WTC11 (cell line): Measurements from ENCODE around the gene PPIC. TPM values are rescaled to one million over a fixed set of nuclear protein-coding genes. Genes with fewer than 3 reads are reported as not detected.

Experiments
- ATAC-seq: fragments of 200-7000 bp; cut with Tn5 transposase; 2 replicates; pipeline ENCODE4 v1.10.0; 2021; ENCODE audit warnings: mild to moderate bottlenecking, moderate library complexity
- CTCF ChIA-PET: fragments of 300-600 bp; sonication (Branson Sonifier 250); formaldehyde crosslinking; loops from one replicate; lab custom pipeline; 2021; ENCODE audit warnings: antibody characterized with exemption; lab: Charles Lee
- POLR2A ChIA-PET: fragments of 350-600 bp; sonication (Branson Sonifier 250); formaldehyde crosslinking; loops from one replicate; lab custom pipeline; 2021; ENCODE audit warnings: antibody characterized with exemption; lab: Charles Lee
- DNase-seq: peaks from one replicate; pipeline ENCODE4 v3.0.0; 2021; ENCODE audit warnings: low spot score
- H3K27ac Mint-ChIP-seq: 2 replicates; pipeline ENCODE4 v1.8.0; 2021; ENCODE audit warnings: mixed read lengths
- H3K27me3 Mint-ChIP-seq: 2 replicates; pipeline ENCODE4 v1.8.0; 2021; ENCODE audit warnings: low read depth, mild to moderate bottlenecking, moderate library complexity, mixed read lengths
- H3K36me3 Mint-ChIP-seq: 2 replicates; pipeline ENCODE4 v1.8.0; 2021; ENCODE audit warnings: mixed read lengths
- H3K4me1 Mint-ChIP-seq: 2 replicates; pipeline ENCODE4 v1.8.0; 2022; ENCODE audit warnings: mixed read lengths
- H3K4me3 Mint-ChIP-seq: 2 replicates; pipeline ENCODE4 v1.8.0; 2021; ENCODE audit warnings: mild to moderate bottlenecking, moderate library complexity, mixed read lengths
- H3K9me3 Mint-ChIP-seq: 2 replicates; pipeline ENCODE4 v1.8.0; 2021; ENCODE audit warnings: mixed read lengths
- EMX1 ChIP-seq: fragments of 250-450 bp; sonication (Bioruptor Pico); IDR thresholded peaks from 2 replicates; pipeline ENCODE4 v1.8.0; 2021; ENCODE audit warnings: mild to moderate bottlenecking
- JAZF1 ChIP-seq: fragments of 250-450 bp; sonication (Bioruptor Pico); IDR thresholded peaks from 2 replicates; pipeline ENCODE4 v1.9.0; 2021; ENCODE audit warnings: moderate library complexity, mild to moderate bottlenecking, inconsistent platforms
- KAT7 ChIP-seq: sonication (generic); formaldehyde crosslinking; IDR thresholded peaks from 2 replicates; pipeline ENCODE4 v1.8.1; 2023; ENCODE audit warnings: missing genetic modification reagents, mild to moderate bottlenecking, borderline replicate concordance
- MYBL2 ChIP-seq: sonication (generic); formaldehyde crosslinking; IDR thresholded peaks from 2 replicates; pipeline ENCODE4 v1.8.1; 2023; ENCODE audit warnings: mild to moderate bottlenecking, moderate library complexity, missing genetic modification reagents
- NFATC4 ChIP-seq: fragments of 250-450 bp; sonication (Bioruptor Pico); IDR thresholded peaks from 2 replicates; pipeline ENCODE4 v1.9.0; 2021; ENCODE audit warnings: mild to moderate bottlenecking
- OVOL2 ChIP-seq: fragments of 250-450 bp; sonication (Bioruptor Pico); IDR thresholded peaks from 2 replicates; pipeline ENCODE4 v1.9.0; 2021; ENCODE audit warnings: mild to moderate bottlenecking, borderline replicate concordance
- SOX15 ChIP-seq: fragments of 250-450 bp; sonication (Bioruptor Pico); IDR thresholded peaks from 2 replicates; pipeline ENCODE4 v1.9.0; 2021; ENCODE audit warnings: mild to moderate bottlenecking
- SP1 ChIP-seq: sonication (generic); formaldehyde crosslinking; conservative IDR thresholded peaks from 2 replicates; pipeline ENCODE4 v1.8.1; 2022; ENCODE audit warnings: missing genetic modification reagents
- TP53 ChIP-seq: sonication (generic); formaldehyde crosslinking; IDR thresholded peaks from 2 replicates; pipeline ENCODE4 v1.8.1; 2023; ENCODE audit warnings: mild to moderate bottlenecking, missing genetic modification reagents
- ZNF317 ChIP-seq: sonication (generic); formaldehyde crosslinking; IDR thresholded peaks from 2 replicates; pipeline ENCODE4 v1.8.1; 2023; ENCODE audit warnings: low read depth, mild to moderate bottlenecking, moderate library complexity, missing genetic modification reagents, borderline replicate concordance
- ZNF423 ChIP-seq: fragments of 250-450 bp; sonication (Bioruptor Pico); IDR thresholded peaks from 2 replicates; pipeline ENCODE4 v2.1.2; 2022; ENCODE audit warnings: mild to moderate bottlenecking, moderate library complexity
- total RNA-seq: library from RNA; stranded (reverse); gene quantifications from 3 replicates; pipeline ENCODE4 v1.2.3, GENCODE V29; 2021
- TF ChIP-seq, protein P1 (sequence below): sonication (generic); formaldehyde crosslinking; IDR thresholded peaks from 2 replicates; pipeline ENCODE4 v1.8.0; 2022; ENCODE audit warnings: mild to moderate bottlenecking, missing genetic modification reagents
- TF ChIP-seq, protein P2 (sequence below): fragments of 250-450 bp; sonication (Bioruptor Pico); IDR thresholded peaks from 2 replicates; pipeline ENCODE4 v1.9.0; 2021; ENCODE audit warnings: mild to moderate bottlenecking, borderline replicate concordance
- TF ChIP-seq, protein P3 (sequence below): sonication (generic); formaldehyde crosslinking; IDR thresholded peaks from 2 replicates; pipeline ENCODE4 v1.8.1; 2023; ENCODE audit warnings: mild to moderate bottlenecking, missing genetic modification reagents, moderate library complexity
- TF ChIP-seq, protein P4 (sequence below): sonication (generic); formaldehyde crosslinking; IDR thresholded peaks from 2 replicates; pipeline ENCODE4 v1.8.0; 2022; ENCODE audit warnings: mild to moderate bottlenecking, missing genetic modification reagents
- TF ChIP-seq, protein P5 (sequence below): sonication (generic); formaldehyde crosslinking; IDR thresholded peaks from 2 replicates; pipeline ENCODE4 v1.8.1; 2023; ENCODE audit warnings: mild to moderate bottlenecking, missing genetic modification reagents
- TF ChIP-seq, protein P6 (sequence below): fragments of 250-450 bp; sonication (Bioruptor Pico); IDR thresholded peaks from 2 replicates; pipeline ENCODE4 v1.9.0; 2021; ENCODE audit warnings: moderate library complexity, mild to moderate bottlenecking, inconsistent platforms, borderline replicate concordance
- TF ChIP-seq, protein P7 (sequence below): fragments of 250-450 bp; sonication (Bioruptor Pico); IDR thresholded peaks from 2 replicates; pipeline ENCODE4 v2.1.2; 2022; ENCODE audit warnings: mild to moderate bottlenecking, moderate library complexity
- TF ChIP-seq, protein P8 (sequence below): sonication (generic); formaldehyde crosslinking; IDR thresholded peaks from 2 replicates; pipeline ENCODE4 v1.8.1; 2023; ENCODE audit warnings: mild to moderate bottlenecking, missing genetic modification reagents

Gene PPIC
- total RNA-seq, 1 experiment from 2014 or later: 12.4 TPM

DNA sequence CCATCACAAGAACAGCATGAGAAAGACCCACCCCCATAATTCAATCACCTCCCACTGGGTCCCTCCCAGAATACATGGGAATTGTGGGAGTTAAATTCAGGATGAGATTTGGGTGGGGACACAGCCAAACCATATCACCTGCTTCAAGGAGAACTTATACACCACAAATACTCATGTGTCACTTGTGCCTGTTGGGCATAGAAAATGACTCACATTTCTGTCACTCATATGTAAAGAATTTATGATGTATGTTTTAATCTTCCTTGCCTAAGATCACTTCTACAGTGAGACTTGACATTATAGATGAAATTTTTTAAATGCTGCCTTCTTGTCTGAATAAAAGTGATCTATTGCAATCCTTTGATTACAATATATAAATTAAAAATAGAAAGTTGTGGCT, 29.5 kb upstream of the PPIC start:
- Mint-ChIP-seq H3K9me3 (peaks cover 7% of the 10 kb centered on the region), H3K36me3 (no peaks in the 10 kb centered on the region), H3K27ac (no peak overlapping the region), H3K4me1 (no peaks in the 10 kb centered on the region), H3K4me3 (no peak overlapping the region), H3K27me3 (peaks cover 6% of the 10 kb centered on the region; the same call in 1 of the 2 replicates)
- TF ChIP-seq EMX1 (CRISPR knock-in tag): no peak
- no peak for TF ChIP-seq JAZF1 (CRISPR knock-in tag)
- TF ChIP-seq TP53 (CRISPR knock-in tag): no peak
- TF ChIP-seq, protein P1, sequence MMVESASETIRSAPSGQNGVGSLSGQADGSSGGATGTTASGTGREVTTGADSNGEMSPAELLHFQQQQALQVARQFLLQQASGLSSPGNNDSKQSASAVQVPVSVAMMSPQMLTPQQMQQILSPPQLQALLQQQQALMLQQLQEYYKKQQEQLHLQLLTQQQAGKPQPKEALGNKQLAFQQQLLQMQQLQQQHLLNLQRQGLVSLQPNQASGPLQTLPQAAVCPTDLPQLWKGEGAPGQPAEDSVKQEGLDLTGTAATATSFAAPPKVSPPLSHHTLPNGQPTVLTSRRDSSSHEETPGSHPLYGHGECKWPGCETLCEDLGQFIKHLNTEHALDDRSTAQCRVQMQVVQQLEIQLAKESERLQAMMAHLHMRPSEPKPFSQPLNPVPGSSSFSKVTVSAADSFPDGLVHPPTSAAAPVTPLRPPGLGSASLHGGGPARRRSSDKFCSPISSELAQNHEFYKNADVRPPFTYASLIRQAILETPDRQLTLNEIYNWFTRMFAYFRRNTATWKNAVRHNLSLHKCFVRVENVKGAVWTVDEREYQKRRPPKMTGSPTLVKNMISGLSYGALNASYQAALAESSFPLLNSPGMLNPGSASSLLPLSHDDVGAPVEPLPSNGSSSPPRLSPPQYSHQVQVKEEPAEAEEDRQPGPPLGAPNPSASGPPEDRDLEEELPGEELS: no peak
- TF ChIP-seq, protein P2, sequence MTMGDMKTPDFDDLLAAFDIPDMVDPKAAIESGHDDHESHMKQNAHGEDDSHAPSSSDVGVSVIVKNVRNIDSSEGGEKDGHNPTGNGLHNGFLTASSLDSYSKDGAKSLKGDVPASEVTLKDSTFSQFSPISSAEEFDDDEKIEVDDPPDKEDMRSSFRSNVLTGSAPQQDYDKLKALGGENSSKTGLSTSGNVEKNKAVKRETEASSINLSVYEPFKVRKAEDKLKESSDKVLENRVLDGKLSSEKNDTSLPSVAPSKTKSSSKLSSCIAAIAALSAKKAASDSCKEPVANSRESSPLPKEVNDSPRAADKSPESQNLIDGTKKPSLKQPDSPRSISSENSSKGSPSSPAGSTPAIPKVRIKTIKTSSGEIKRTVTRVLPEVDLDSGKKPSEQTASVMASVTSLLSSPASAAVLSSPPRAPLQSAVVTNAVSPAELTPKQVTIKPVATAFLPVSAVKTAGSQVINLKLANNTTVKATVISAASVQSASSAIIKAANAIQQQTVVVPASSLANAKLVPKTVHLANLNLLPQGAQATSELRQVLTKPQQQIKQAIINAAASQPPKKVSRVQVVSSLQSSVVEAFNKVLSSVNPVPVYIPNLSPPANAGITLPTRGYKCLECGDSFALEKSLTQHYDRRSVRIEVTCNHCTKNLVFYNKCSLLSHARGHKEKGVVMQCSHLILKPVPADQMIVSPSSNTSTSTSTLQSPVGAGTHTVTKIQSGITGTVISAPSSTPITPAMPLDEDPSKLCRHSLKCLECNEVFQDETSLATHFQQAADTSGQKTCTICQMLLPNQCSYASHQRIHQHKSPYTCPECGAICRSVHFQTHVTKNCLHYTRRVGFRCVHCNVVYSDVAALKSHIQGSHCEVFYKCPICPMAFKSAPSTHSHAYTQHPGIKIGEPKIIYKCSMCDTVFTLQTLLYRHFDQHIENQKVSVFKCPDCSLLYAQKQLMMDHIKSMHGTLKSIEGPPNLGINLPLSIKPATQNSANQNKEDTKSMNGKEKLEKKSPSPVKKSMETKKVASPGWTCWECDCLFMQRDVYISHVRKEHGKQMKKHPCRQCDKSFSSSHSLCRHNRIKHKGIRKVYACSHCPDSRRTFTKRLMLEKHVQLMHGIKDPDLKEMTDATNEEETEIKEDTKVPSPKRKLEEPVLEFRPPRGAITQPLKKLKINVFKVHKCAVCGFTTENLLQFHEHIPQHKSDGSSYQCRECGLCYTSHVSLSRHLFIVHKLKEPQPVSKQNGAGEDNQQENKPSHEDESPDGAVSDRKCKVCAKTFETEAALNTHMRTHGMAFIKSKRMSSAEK (CRISPR knock-in tag): no peak
- TF ChIP-seq OVOL2 (CRISPR knock-in tag): no peak
- TF ChIP-seq, protein P3, sequence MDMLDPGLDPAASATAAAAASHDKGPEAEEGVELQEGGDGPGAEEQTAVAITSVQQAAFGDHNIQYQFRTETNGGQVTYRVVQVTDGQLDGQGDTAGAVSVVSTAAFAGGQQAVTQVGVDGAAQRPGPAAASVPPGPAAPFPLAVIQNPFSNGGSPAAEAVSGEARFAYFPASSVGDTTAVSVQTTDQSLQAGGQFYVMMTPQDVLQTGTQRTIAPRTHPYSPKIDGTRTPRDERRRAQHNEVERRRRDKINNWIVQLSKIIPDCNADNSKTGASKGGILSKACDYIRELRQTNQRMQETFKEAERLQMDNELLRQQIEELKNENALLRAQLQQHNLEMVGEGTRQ: no peak
- TF ChIP-seq, protein P4, sequence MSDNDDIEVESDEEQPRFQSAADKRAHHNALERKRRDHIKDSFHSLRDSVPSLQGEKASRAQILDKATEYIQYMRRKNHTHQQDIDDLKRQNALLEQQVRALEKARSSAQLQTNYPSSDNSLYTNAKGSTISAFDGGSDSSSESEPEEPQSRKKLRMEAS (CRISPR knock-in tag): no peak
- TF ChIP-seq ZNF317 (CRISPR knock-in tag): no peak
- DNase-seq (no peak), ATAC-seq (no peak)
- ChIA-PET CTCF (no interaction called here), POLR2A (no interaction called here)

DNA sequence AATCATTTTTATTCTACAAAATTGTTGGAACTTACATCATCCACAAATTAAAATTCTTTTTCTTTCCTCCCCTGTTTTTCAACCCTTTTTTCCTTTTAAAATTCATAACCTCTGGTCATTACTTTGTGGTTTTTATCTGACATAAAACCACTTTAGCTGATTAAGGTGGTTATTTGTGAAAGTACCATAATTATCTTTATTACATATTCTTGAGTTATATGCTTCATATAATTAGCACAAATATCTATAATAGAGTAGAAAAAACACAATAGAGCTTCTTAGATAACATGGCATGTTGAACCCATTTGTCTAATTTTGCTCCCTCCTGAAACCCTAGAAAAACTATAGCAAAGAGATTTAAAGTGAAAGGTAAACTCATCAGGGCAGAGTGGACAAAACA, 22.9 kb upstream of the PPIC start:
- ChIA-PET CTCF (no interaction called here), POLR2A (no interaction called here)
- no peak for ATAC-seq
- Mint-ChIP-seq H3K9me3 (peaks cover 12% of the 10 kb centered on the region), H3K27me3 (peaks cover 2% of the 10 kb centered on the region; the same call in 1 of the 2 replicates), H3K27ac (no peak overlapping the region), H3K4me1 (no peaks in the 10 kb centered on the region), H3K4me3 (no peak overlapping the region), H3K36me3 (no peaks in the 10 kb centered on the region)
- no peak for DNase-seq
- TF ChIP-seq, protein P5, sequence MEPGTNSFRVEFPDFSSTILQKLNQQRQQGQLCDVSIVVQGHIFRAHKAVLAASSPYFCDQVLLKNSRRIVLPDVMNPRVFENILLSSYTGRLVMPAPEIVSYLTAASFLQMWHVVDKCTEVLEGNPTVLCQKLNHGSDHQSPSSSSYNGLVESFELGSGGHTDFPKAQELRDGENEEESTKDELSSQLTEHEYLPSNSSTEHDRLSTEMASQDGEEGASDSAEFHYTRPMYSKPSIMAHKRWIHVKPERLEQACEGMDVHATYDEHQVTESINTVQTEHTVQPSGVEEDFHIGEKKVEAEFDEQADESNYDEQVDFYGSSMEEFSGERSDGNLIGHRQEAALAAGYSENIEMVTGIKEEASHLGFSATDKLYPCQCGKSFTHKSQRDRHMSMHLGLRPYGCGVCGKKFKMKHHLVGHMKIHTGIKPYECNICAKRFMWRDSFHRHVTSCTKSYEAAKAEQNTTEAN (CRISPR knock-in tag): no peak
- TF ChIP-seq, protein P6, sequence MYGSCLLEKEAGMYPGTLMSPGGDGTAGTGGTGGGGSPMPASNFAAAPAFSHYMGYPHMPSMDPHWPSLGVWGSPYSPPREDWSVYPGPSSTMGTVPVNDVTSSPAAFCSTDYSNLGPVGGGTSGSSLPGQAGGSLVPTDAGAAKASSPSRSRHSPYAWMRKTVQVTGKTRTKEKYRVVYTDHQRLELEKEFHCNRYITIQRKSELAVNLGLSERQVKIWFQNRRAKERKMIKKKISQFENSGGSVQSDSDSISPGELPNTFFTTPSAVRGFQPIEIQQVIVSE (CRISPR knock-in tag): no peak
- TF ChIP-seq SP1 (CRISPR knock-in tag) (no peak), SOX15 (CRISPR knock-in tag) (no peak), MYBL2 (no peak), OVOL2 (CRISPR knock-in tag) (no peak), ZNF423 (CRISPR knock-in tag) (no peak), ZNF317 (CRISPR knock-in tag) (no peak), NFATC4 (CRISPR knock-in tag) (no peak), TP53 (CRISPR knock-in tag) (no peak), KAT7 (CRISPR knock-in tag) (no peak)
- TF ChIP-seq, protein P7, sequence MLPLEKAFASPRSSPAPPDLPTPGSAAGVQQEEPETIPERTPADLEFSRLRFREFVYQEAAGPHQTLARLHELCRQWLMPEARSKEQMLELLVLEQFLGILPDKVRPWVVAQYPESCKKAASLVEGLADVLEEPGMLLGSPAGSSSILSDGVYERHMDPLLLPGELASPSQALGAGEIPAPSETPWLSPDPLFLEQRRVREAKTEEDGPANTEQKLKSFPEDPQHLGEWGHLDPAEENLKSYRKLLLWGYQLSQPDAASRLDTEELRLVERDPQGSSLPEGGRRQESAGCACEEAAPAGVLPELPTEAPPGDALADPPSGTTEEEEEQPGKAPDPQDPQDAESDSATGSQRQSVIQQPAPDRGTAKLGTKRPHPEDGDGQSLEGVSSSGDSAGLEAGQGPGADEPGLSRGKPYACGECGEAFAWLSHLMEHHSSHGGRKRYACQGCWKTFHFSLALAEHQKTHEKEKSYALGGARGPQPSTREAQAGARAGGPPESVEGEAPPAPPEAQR: no peak
- TF ChIP-seq, protein P3: no peak
- TF ChIP-seq, protein P8, sequence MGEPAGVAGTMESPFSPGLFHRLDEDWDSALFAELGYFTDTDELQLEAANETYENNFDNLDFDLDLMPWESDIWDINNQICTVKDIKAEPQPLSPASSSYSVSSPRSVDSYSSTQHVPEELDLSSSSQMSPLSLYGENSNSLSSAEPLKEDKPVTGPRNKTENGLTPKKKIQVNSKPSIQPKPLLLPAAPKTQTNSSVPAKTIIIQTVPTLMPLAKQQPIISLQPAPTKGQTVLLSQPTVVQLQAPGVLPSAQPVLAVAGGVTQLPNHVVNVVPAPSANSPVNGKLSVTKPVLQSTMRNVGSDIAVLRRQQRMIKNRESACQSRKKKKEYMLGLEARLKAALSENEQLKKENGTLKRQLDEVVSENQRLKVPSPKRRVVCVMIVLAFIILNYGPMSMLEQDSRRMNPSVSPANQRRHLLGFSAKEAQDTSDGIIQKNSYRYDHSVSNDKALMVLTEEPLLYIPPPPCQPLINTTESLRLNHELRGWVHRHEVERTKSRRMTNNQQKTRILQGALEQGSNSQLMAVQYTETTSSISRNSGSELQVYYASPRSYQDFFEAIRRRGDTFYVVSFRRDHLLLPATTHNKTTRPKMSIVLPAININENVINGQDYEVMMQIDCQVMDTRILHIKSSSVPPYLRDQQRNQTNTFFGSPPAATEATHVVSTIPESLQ (CRISPR knock-in tag): no peak
